SH-SY5Y (cell line): ENCODE results near the gene ZNF534.

Source experiments
- GATA2 ChIP-seq: IDR thresholded peaks from 2 replicates; pipeline ENCODE4 v1.6.1; 2011; ENCODE audit warnings: mild to moderate bottlenecking, low read depth, low read length
- GATA3 ChIP-seq: IDR thresholded peaks from 2 replicates; pipeline ENCODE4 v1.6.1; 2011; ENCODE audit warnings: low read depth, mild to moderate bottlenecking, low read length, moderate library complexity

DNA sequence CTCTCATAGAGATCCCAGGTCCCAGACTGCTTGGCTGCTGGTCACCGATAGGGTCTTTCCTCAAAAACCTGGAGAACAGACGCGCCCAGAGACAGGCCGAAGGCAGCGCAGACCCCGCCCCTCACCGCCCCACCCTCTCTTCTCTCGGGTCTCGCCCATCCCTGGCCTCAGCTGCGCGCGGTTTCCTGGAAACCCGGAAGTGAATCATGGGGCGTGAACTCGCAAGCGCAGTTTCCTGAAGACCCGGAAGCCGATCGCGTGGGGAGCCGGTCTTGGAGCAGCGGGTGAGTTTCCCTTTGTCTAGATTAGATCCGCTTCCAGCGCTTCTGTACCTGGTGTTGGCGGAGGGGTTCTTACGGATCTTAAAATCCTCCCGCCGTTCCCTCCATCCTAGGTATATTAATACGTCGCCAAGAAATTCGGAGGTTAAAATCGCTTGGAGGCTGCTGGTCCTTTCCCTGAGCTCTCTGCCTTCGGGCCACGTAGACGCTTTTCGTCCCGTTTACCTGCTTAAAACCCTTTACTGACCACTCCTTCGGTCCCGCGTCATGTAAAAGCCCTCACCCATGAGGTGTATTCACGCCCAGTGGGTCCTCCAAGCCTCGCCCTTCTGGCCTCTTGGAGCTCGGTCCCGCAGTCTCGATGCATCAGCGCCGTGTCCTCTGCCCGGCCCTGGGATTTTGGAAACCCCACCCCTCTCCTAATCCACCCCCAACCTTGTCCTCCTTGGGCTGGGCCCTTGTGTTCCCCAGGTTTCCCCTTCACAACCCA is 24.6 kb downstream of the ZNF534 start, which contains the start of gene ZNF578:
- TF ChIP-seq GATA3 (no peak), GATA2 (no peak)
